ENCODE measurements around the gene SDK1. TPM values are rescaled to one million over a fixed set of nuclear protein-coding genes. Genes with fewer than 3 reads are reported as not detected.

Gene SDK1
- total and polyA plus RNA-seq, 10 of the 15 experiments (the other 5 are each of a cell fraction or from before 2014, with no cell fraction given) = 0.14 to 0.33 TPM; not detected in 8

- H3K27me3 ChIP-seq (replicated peaks in 1 of 2; ENCODE audit: control insufficient read depth in 2 of 2, insufficient read depth in 2 of 2, low read length in 1 of 2) = no peaks in the 10 kb centered on the region
- TF ChIP-seq EZH2 (IDR thresholded peaks at IDR 0.05; ENCODE audit: borderline replicate concordance, control insufficient read depth, low read depth, low read length) (no peak), ZNF384 (IDR thresholded peaks at IDR 0.05; ENCODE audit: borderline replicate concordance, low read depth, low read length) (no peak), NFYA (IDR thresholded peaks at IDR 0.05; ENCODE audit: borderline replicate concordance, low read depth, low read length) (no peak), RBBP5 (conservative IDR thresholded peaks at IDR 0.05) (no peak), ZNF274 (IDR thresholded peaks at IDR 0.05; ENCODE audit: insufficient read depth, insufficient read length) (no peak), JUNB (IDR thresholded peaks at IDR 0.05) (no peak)
- ChIA-PET RAD21 (ENCODE audit: unreplicated experiment) (no interaction called here), CTCF (no interaction called here), POLR2A (no interaction called here), SMC1A (ENCODE audit: uncharacterized antibody, unreplicated experiment) (no interaction called here)
- H3K9me3 ChIP-seq (replicated peaks; ENCODE audit: control insufficient read depth, insufficient read depth, low read length) = no peaks in the 10 kb centered on the region
- no peaks in the 10 kb centered on the region for H3K36me3 ChIP-seq (ENCODE audit: control insufficient read depth in 2 of 2, insufficient read depth in 2 of 2, low read length in 1 of 2)
- WGBS (ENCODE audit: insufficient coverage, insufficient replicate concordance, low lambda C conversion rate, missing lambda C conversion rate) = 0% methylated on average over 1 of the region's 1 CpG
- DNase-seq (ENCODE audit: low read depth, low spot score) = no peak
- intact Hi-C loops (cut with micrococcal nuclease; ENCODE audit: unreplicated experiment) = no loop called here
- H3K79me2 ChIP-seq (ENCODE audit: control insufficient read depth, insufficient read depth, low read length) = no peaks in the 10 kb centered on the region
- no peaks in the 10 kb centered on the region for H4K20me1 ChIP-seq (ENCODE audit: control insufficient read depth, insufficient read depth)
- H3K4me1 ChIP-seq (ENCODE audit: control insufficient read depth, insufficient read depth, low read length) = no peaks in the 10 kb centered on the region
- no peak for FAIRE-seq
- no peak overlapping the region for H3K4me3 ChIP-seq
- BruUV-seq (replicated peaks) = no TSS peak
- H3K4me2 ChIP-seq (ENCODE audit: control insufficient read depth, insufficient read depth) = no peak overlapping the region
- H2AFZ ChIP-seq (ENCODE audit: control insufficient read depth, low read depth, low read length) = no peak overlapping the region
- no peak overlapping the region for H3K9ac ChIP-seq (ENCODE audit: control insufficient read depth, insufficient read depth, low read length)
- ATAC-seq = no peak
- no peak overlapping the region for H3K27ac ChIP-seq (ENCODE audit: control insufficient read depth, insufficient read depth)
- in situ Hi-C loops (cut with MboI) = no loop called here
Observed at GRCh38 chr7:4288791-4289394, 987.8 kb downstream of the SDK1 start.

GRCh38 chr7:4297165-4297917 is 996.3 kb downstream of the SDK1 start:
- CTCF ChIA-PET = no interaction called here
- DNase-seq (ENCODE audit: low read depth, low spot score) (no peak), FAIRE-seq (no peak), ATAC-seq (no peak)
- no peaks in the 10 kb centered on the region for H3K36me3 ChIP-seq (ENCODE audit: control insufficient read depth in 2 of 2, insufficient read depth in 2 of 2, low read length in 1 of 2)
- no peaks in the 10 kb centered on the region for H4K20me1 ChIP-seq (ENCODE audit: control insufficient read depth, insufficient read depth)
- no peak overlapping the region for H3K9ac ChIP-seq (ENCODE audit: control insufficient read depth, insufficient read depth, low read length)
- no peaks in the 10 kb centered on the region; the same call in 2 of the 3 replicates for H3K9me3 ChIP-seq (replicated peaks; ENCODE audit: control insufficient read depth, insufficient read depth, low read length)
- no peak for TF ChIP-seq YBX1 (IDR thresholded peaks at IDR 0.05)
- no peak for TF ChIP-seq BCLAF1 (IDR thresholded peaks at IDR 0.05)
- no peak for TF ChIP-seq SIX5 (IDR thresholded peaks at IDR 0.05; ENCODE audit: low read depth, low read length, severe bottlenecking)
- no peak for TF ChIP-seq CHD4 (IDR thresholded peaks at IDR 0.05)
- H3K4me1 ChIP-seq (ENCODE audit: control insufficient read depth, insufficient read depth, low read length) = no peaks in the 10 kb centered on the region
- RAD21 ChIA-PET (ENCODE audit: unreplicated experiment) = no interaction called here
- no peaks in the 10 kb centered on the region for H3K27me3 ChIP-seq (replicated peaks in 1 of 2; ENCODE audit: control insufficient read depth in 2 of 2, insufficient read depth in 2 of 2, low read length in 1 of 2)
- H3K4me3 ChIP-seq = no peak overlapping the region
- BruUV-seq (replicated peaks) = no TSS peak
- no peak overlapping the region for H2AFZ ChIP-seq (ENCODE audit: control insufficient read depth, low read depth, low read length)
- SMC1A ChIA-PET (ENCODE audit: uncharacterized antibody, unreplicated experiment) = no interaction called here
- no peak overlapping the region for H3K27ac ChIP-seq (ENCODE audit: control insufficient read depth, insufficient read depth)
- no peaks in the 10 kb centered on the region for H3K79me2 ChIP-seq (ENCODE audit: control insufficient read depth, insufficient read depth, low read length)
- intact Hi-C loops (cut with micrococcal nuclease; ENCODE audit: unreplicated experiment) (no loop called here), in situ Hi-C loops (cut with MboI) (no loop called here)
- POLR2A ChIA-PET = no interaction called here
- 18% methylated on average over 13 of the region's 13 CpGs for WGBS (ENCODE audit: insufficient coverage, insufficient replicate concordance, low lambda C conversion rate, missing lambda C conversion rate)
- H3K4me2 ChIP-seq (ENCODE audit: control insufficient read depth, insufficient read depth) = no peak overlapping the region

Data from GM12878 (cell line).